ENCODE results near the gene STXBP5. TPM values are rescaled to one million over a fixed set of nuclear protein-coding genes. Genes with fewer than 3 reads are reported as not detected.

The STXBP5 gene
- total RNA-seq, 1 experiment from 2014 or later, result 17.9 TPM

- no peaks in the 10 kb centered on the region for H3K4me1 Mint-ChIP-seq (ENCODE audit: low read depth, unreplicated experiment)
- ChIA-PET CTCF (no interaction called here), POLR2A (no interaction called here)
- no peaks in the 10 kb centered on the region for H3K36me3 Mint-ChIP-seq (ENCODE audit: insufficient read depth, unreplicated experiment)
- no peak overlapping the region for H3K4me3 Mint-ChIP-seq (ENCODE audit: unreplicated experiment)
- intact Hi-C loops (cut with micrococcal nuclease; ENCODE audit: unreplicated experiment), result no loop called here
- H3K4me1 ChIP-seq, result no peaks in the 10 kb centered on the region
- no peaks in the 10 kb centered on the region for H3K36me3 ChIP-seq (ENCODE audit: control insufficient read depth, insufficient read depth, low read length)
- H3K27me3 Mint-ChIP-seq (ENCODE audit: insufficient read depth, unreplicated experiment), result peaks cover 4% of the 10 kb centered on the region
- DNase-seq, result no peak
- peaks cover 47% of the 10 kb centered on the region for H3K9me3 Mint-ChIP-seq (ENCODE audit: unreplicated experiment)
- no peaks in the 10 kb centered on the region for H3K27me3 ChIP-seq (replicated peaks; ENCODE audit: control insufficient read depth, insufficient read depth, low read length)
- no TSS peak for BruUV-seq (replicated peaks)
- H3K27ac Mint-ChIP-seq (ENCODE audit: unreplicated experiment), result no peak overlapping the region
- H3K4me3 ChIP-seq (ENCODE audit: low read depth, low read length), result no peak overlapping the region
- no peaks in the 10 kb centered on the region; the same call in 1 of the 2 replicates for H3K9me3 ChIP-seq
- TF ChIP-seq CTCF (IDR thresholded peaks at IDR 0.05; ENCODE audit: insufficient read depth in 1 of 2, low read depth in 1 of 2, low read length in 1 of 2, severe bottlenecking in 1 of 2, unreplicated experiment in 1 of 2), result no peak
Measured at GRCh38 chr6:147401779-147402178, 197.6 kb downstream of the STXBP5 start.

- intact Hi-C loops (cut with micrococcal nuclease; ENCODE audit: unreplicated experiment), result no loop called here
- no peaks in the 10 kb centered on the region for H3K4me1 ChIP-seq
- peaks cover 31% of the 10 kb centered on the region for H3K9me3 Mint-ChIP-seq (ENCODE audit: unreplicated experiment)
- POLR2A ChIA-PET, result no interaction called here
- H3K27me3 Mint-ChIP-seq (ENCODE audit: insufficient read depth, unreplicated experiment), result peaks cover 4% of the 10 kb centered on the region
- no peak overlapping the region for H3K4me3 ChIP-seq (ENCODE audit: low read depth, low read length)
- no peaks in the 10 kb centered on the region for H3K36me3 Mint-ChIP-seq (ENCODE audit: insufficient read depth, unreplicated experiment)
- no peaks in the 10 kb centered on the region for H3K36me3 ChIP-seq (ENCODE audit: control insufficient read depth, insufficient read depth, low read length)
- CTCF ChIA-PET, result no interaction called here
- no peaks in the 10 kb centered on the region for H3K9me3 ChIP-seq
- H3K27me3 ChIP-seq (replicated peaks; ENCODE audit: control insufficient read depth, insufficient read depth, low read length), result no peaks in the 10 kb centered on the region
- TF ChIP-seq CTCF (IDR thresholded peaks at IDR 0.05; ENCODE audit: insufficient read depth in 1 of 2, low read depth in 1 of 2, low read length in 1 of 2, severe bottlenecking in 1 of 2, unreplicated experiment in 1 of 2), result no peak
- no peak for DNase-seq
- H3K27ac Mint-ChIP-seq (ENCODE audit: unreplicated experiment), result no peak overlapping the region
- no peaks in the 10 kb centered on the region for H3K4me1 Mint-ChIP-seq (ENCODE audit: low read depth, unreplicated experiment)
- no peak overlapping the region for H3K4me3 Mint-ChIP-seq (ENCODE audit: unreplicated experiment)
- BruUV-seq (replicated peaks), result no TSS peak
Measured at GRCh38 chr6:147406783-147407182, 202.6 kb downstream of the STXBP5 start.

- no peak overlapping the region for H3K4me3 Mint-ChIP-seq (ENCODE audit: unreplicated experiment)
- intact Hi-C loops (cut with micrococcal nuclease; ENCODE audit: unreplicated experiment), result no loop called here
- POLR2A ChIA-PET, result no interaction called here
- H3K4me1 Mint-ChIP-seq (ENCODE audit: low read depth, unreplicated experiment), result no peaks in the 10 kb centered on the region
- no peaks in the 10 kb centered on the region for H3K36me3 Mint-ChIP-seq (ENCODE audit: insufficient read depth, unreplicated experiment)
- peaks cover 24% of the 10 kb centered on the region for H3K9me3 Mint-ChIP-seq (ENCODE audit: unreplicated experiment)
- DNase-seq, result no peak
- no peak for TF ChIP-seq CTCF (IDR thresholded peaks at IDR 0.05; ENCODE audit: insufficient read depth in 1 of 2, low read depth in 1 of 2, low read length in 1 of 2, severe bottlenecking in 1 of 2, unreplicated experiment in 1 of 2)
- BruUV-seq (replicated peaks), result no TSS peak
- Histone ChIP-seq H3K27me3 (replicated peaks; ENCODE audit: control insufficient read depth, insufficient read depth, low read length) (no peaks in the 10 kb centered on the region), H3K4me1 (no peaks in the 10 kb centered on the region), H3K36me3 (ENCODE audit: control insufficient read depth, insufficient read depth, low read length) (no peaks in the 10 kb centered on the region), H3K9me3 (no peaks in the 10 kb centered on the region), H3K4me3 (ENCODE audit: low read depth, low read length) (no peak overlapping the region)
- CTCF ChIA-PET, result no interaction called here
- H3K27ac Mint-ChIP-seq (ENCODE audit: unreplicated experiment), result no peak overlapping the region
- peaks cover 4% of the 10 kb centered on the region for H3K27me3 Mint-ChIP-seq (ENCODE audit: insufficient read depth, unreplicated experiment)
Measured at GRCh38 chr6:147407571-147407970, 203.4 kb downstream of the STXBP5 start.

Data from Caco-2 (cell line).